HepG2 (cell line): Measurements from ENCODE around the gene SLC19A1. TPM values are rescaled to one million over a fixed set of nuclear protein-coding genes. Genes with fewer than 3 reads are reported as not detected.

ENCODE experiments used
- ATAD3A ChIP-seq: sonication (generic); formaldehyde crosslinking; IDR thresholded peaks from 2 replicates; pipeline ENCODE4 v1.4.0; 2020; ENCODE audit warnings: missing genetic modification reagents
- MIER2 ChIP-seq: IDR thresholded peaks from 2 replicates; pipeline ENCODE4 v1.6.1; 2016; ENCODE audit warnings: missing biosample characterization, missing genetic modification reagents
- PAF1 ChIP-seq: IDR thresholded peaks from 2 replicates; pipeline ENCODE4 v1.6.1; 2016; ENCODE audit warnings: missing genetic modification reagents, missing compliant biosample characterization
- RAD21 ChIP-seq: fragments of 450-650 bp; formaldehyde crosslinking; IDR thresholded peaks from 2 replicates; pipeline ENCODE4 v1.5.0; 2020; ENCODE audit warnings: mild to moderate bottlenecking
- RBM39 ChIP-seq: fragments of 200-400 bp; formaldehyde crosslinking; IDR thresholded peaks from one replicate; pipeline ENCODE4 v1.6.1; 2018; ENCODE audit warnings: antibody characterized with exemption, mild to moderate bottlenecking, low read depth, low read length; ENCODE audit not compliant: poor library complexity, severe bottlenecking
- RFX5 ChIP-seq: IDR thresholded peaks from 2 replicates; pipeline ENCODE4 v1.6.1; 2011; ENCODE audit warnings: low read depth, low read length, improper control_type of control experiment
- SUZ12 ChIP-seq: fragments of 150-350 bp; IDR thresholded peaks from 2 replicates; pipeline ENCODE4 v1.6.1; 2014; ENCODE audit warnings: low read depth, low read length
- U2AF2 ChIP-seq: fragments of 200-400 bp; formaldehyde crosslinking; IDR thresholded peaks from 2 replicates; pipeline ENCODE4 v1.6.1; 2017; ENCODE audit warnings: low read depth, mild to moderate bottlenecking, low read length
- ZNF782 ChIP-seq: sonication (generic); formaldehyde crosslinking; IDR thresholded peaks from 2 replicates; pipeline ENCODE4 v1.4.0; 2020; ENCODE audit warnings: missing genetic modification reagents, mild to moderate bottlenecking, borderline replicate concordance
- ZNF83 ChIP-seq: sonication (generic); formaldehyde crosslinking; IDR thresholded peaks from 2 replicates; pipeline ENCODE4 v1.4.0; 2020; ENCODE audit warnings: missing genetic modification reagents, mild to moderate bottlenecking, borderline replicate concordance
- polyA plus RNA-seq, 8 experiments: library from polyadenylated mRNA; depleted of rRNA in 3 of 8; stranded (reverse) in 7 of 8; unstranded in 1 of 8; fragments of >200 nt; fragmentation: Illumina TruSeq in 4 of 8; extraction: Trizol in 4 of 8; gene quantifications; 2 replicates each; pipeline versions ENCODE4 v1.2.1 to v1.2.3, GENCODE V29; 2011 to 2016; ENCODE audit warnings: low read depth in 4 of 8, missing spikeins in 1 of 8, mixed read lengths in 1 of 8; ENCODE audit not compliant: insufficient read depth in 1 of 8
- total RNA-seq, 5 experiments: library from RNA; depleted of rRNA; stranded (reverse); fragments of >200 nt; fragmentation: Illumina TruSeq; extraction: Trizol; gene quantifications; 2 replicates each; pipeline ENCODE4 v1.2.3, GENCODE V29; 2016; ENCODE audit warnings: low read depth in 1 of 5
- TF ChIP-seq, protein P1 (sequence below): sonication (generic); formaldehyde crosslinking; IDR thresholded peaks from 2 replicates; pipeline ENCODE4 v1.4.0; 2020; ENCODE audit warnings: missing genetic modification reagents
- TF ChIP-seq, protein P2 (sequence below): sonication (generic); formaldehyde crosslinking; IDR thresholded peaks from 2 replicates; pipeline ENCODE4 v1.5.0; 2020; ENCODE audit warnings: mild to moderate bottlenecking, missing genetic modification reagents, borderline replicate concordance
- TF ChIP-seq, protein P3 (sequence below): sonication (generic); formaldehyde crosslinking; IDR thresholded peaks from 2 replicates; pipeline ENCODE4 v1.4.0; 2020; ENCODE audit warnings: missing genetic modification reagents
- TF ChIP-seq, protein P4 (sequence below): IDR thresholded peaks from 2 replicates; pipeline ENCODE4 v1.6.1; 2018; ENCODE audit warnings: missing genetic modification reagents
- TF ChIP-seq, protein P5 (sequence below): sonication (generic); formaldehyde crosslinking; IDR thresholded peaks from 2 replicates; pipeline ENCODE4 v1.4.0; 2020; ENCODE audit warnings: mild to moderate bottlenecking, missing genetic modification reagents
- TF ChIP-seq, protein P6 (sequence below): IDR thresholded peaks from 2 replicates; pipeline ENCODE4 v1.6.1; 2016; ENCODE audit warnings: low read depth

Gene SLC19A1
- total and polyA plus RNA-seq, 2 of the 13 experiments (the other 11 are each of a cell fraction or from before 2014, with no cell fraction given) = 21.8 to 23.0 TPM

DNA sequence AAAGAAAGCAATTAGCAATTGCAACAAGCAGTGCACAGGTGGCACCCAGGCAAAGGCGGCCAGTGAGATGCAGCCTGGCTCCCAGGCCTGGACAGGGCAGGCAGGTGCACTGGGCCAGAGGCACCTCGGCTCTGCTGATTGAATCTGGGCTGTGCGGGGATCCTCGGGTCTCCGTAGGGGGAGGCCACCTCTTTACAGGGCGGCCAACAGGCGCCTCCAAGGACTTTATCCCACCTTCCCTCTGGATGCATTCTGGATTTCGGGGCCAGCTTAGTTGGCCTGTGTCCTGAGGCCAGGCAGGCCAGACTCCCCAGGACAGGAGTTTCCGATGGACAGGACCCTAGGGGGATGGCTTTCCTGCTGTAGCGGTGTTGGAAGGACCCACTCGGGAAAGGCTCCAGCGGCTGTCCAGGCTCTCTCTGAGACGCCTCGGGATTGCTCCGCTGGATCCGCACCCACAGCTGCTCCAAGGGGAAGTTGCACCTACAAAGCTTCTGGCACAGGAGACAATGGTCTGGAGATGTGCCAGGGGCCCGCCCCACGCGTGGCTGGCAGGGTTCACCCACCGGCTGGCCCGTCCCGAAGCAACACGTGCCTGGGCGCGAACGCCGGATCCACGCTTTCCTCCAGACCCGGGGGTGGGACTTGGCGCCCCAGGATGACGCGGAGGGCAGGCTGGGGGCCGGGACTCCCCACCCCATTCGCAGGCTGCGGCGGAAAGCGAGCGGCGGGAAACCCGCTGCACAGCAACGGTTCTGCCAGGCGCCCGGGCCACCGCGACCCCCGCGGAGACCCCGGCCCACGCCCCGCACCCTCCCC is 810 bp downstream of the SLC19A1 start (continued):
- TF ChIP-seq, protein P1, sequence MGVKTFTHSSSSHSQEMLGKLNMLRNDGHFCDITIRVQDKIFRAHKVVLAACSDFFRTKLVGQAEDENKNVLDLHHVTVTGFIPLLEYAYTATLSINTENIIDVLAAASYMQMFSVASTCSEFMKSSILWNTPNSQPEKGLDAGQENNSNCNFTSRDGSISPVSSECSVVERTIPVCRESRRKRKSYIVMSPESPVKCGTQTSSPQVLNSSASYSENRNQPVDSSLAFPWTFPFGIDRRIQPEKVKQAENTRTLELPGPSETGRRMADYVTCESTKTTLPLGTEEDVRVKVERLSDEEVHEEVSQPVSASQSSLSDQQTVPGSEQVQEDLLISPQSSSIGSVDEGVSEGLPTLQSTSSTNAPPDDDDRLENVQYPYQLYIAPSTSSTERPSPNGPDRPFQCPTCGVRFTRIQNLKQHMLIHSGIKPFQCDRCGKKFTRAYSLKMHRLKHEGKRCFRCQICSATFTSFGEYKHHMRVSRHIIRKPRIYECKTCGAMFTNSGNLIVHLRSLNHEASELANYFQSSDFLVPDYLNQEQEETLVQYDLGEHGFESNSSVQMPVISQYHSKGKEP (CRISPR knock-in tag) = no peak
- TF ChIP-seq U2AF2 (no peak), ZNF83 (0 out of 2 replicates have a peak, but pooled peaks have one; percentile 45), RBM39 (no peak), MIER2 (CRISPR knock-in tag) (no peak), SUZ12 (no peak), RFX5 (no peak), PAF1 (CRISPR knock-in tag) (no peak), ZNF782 (CRISPR knock-in tag) (no peak), ATAD3A (CRISPR knock-in tag) (no peak), RAD21 (CRISPR knock-in tag) (no peak)
- TF ChIP-seq, protein P2, sequence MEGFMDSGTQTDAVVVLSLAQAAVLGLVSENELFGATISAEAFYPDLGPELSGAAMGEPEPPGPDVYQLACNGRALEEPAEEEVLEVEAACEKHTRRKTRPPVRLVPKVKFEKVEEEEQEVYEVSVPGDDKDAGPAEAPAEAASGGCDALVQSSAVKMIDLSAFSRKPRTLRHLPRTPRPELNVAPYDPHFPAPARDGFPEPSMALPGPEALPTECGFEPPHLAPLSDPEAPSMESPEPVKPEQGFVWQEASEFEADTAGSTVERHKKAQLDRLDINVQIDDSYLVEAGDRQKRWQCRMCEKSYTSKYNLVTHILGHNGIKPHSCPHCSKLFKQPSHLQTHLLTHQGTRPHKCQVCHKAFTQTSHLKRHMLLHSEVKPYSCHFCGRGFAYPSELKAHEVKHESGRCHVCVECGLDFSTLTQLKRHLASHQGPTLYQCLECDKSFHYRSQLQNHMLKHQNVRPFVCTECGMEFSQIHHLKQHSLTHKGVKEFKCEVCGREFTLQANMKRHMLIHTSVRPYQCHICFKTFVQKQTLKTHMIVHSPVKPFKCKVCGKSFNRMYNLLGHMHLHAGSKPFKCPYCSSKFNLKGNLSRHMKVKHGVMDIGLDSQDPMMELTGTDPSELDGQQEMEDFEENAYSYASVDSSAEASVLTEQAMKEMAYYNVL (CRISPR knock-in tag) = 0 out of 2 replicates have a peak, but pooled peaks have one; percentile 32
- TF ChIP-seq, protein P3, sequence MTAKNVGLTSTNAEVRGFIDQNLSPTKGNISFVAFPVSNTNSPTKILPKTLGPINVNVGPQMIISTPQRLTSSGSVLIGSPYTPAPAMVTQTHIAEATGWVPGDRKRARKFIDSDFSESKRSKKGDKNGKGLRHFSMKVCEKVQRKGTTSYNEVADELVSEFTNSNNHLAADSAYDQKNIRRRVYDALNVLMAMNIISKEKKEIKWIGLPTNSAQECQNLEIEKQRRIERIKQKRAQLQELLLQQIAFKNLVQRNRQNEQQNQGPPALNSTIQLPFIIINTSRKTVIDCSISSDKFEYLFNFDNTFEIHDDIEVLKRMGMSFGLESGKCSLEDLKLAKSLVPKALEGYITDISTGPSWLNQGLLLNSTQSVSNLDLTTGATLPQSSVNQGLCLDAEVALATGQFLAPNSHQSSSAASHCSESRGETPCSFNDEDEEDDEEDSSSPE (CRISPR knock-in tag) = peak; percentile 78
- TF ChIP-seq, protein P4, sequence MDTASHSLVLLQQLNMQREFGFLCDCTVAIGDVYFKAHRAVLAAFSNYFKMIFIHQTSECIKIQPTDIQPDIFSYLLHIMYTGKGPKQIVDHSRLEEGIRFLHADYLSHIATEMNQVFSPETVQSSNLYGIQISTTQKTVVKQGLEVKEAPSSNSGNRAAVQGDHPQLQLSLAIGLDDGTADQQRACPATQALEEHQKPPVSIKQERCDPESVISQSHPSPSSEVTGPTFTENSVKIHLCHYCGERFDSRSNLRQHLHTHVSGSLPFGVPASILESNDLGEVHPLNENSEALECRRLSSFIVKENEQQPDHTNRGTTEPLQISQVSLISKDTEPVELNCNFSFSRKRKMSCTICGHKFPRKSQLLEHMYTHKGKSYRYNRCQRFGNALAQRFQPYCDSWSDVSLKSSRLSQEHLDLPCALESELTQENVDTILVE = no peak
- TF ChIP-seq, protein P5, sequence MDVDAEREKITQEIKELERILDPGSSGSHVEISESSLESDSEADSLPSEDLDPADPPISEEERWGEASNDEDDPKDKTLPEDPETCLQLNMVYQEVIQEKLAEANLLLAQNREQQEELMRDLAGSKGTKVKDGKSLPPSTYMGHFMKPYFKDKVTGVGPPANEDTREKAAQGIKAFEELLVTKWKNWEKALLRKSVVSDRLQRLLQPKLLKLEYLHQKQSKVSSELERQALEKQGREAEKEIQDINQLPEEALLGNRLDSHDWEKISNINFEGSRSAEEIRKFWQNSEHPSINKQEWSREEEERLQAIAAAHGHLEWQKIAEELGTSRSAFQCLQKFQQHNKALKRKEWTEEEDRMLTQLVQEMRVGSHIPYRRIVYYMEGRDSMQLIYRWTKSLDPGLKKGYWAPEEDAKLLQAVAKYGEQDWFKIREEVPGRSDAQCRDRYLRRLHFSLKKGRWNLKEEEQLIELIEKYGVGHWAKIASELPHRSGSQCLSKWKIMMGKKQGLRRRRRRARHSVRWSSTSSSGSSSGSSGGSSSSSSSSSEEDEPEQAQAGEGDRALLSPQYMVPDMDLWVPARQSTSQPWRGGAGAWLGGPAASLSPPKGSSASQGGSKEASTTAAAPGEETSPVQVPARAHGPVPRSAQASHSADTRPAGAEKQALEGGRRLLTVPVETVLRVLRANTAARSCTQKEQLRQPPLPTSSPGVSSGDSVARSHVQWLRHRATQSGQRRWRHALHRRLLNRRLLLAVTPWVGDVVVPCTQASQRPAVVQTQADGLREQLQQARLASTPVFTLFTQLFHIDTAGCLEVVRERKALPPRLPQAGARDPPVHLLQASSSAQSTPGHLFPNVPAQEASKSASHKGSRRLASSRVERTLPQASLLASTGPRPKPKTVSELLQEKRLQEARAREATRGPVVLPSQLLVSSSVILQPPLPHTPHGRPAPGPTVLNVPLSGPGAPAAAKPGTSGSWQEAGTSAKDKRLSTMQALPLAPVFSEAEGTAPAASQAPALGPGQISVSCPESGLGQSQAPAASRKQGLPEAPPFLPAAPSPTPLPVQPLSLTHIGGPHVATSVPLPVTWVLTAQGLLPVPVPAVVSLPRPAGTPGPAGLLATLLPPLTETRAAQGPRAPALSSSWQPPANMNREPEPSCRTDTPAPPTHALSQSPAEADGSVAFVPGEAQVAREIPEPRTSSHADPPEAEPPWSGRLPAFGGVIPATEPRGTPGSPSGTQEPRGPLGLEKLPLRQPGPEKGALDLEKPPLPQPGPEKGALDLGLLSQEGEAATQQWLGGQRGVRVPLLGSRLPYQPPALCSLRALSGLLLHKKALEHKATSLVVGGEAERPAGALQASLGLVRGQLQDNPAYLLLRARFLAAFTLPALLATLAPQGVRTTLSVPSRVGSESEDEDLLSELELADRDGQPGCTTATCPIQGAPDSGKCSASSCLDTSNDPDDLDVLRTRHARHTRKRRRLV (CRISPR knock-in tag) = no peak
- TF ChIP-seq, protein P6, sequence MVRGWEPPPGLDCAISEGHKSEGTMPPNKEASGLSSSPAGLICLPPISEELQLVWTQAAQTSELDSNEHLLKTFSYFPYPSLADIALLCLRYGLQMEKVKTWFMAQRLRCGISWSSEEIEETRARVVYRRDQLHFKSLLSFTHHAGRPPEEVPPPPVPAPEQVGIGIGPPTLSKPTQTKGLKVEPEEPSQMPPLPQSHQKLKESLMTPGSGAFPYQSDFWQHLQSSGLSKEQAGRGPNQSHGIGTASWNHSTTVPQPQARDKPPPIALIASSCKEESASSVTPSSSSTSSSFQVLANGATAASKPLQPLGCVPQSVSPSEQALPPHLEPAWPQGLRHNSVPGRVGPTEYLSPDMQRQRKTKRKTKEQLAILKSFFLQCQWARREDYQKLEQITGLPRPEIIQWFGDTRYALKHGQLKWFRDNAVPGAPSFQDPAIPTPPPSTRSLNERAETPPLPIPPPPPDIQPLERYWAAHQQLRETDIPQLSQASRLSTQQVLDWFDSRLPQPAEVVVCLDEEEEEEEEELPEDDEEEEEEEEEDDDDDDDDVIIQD = no peak
